NCI-H345 treated with DMSO at 0.1 percent for 48 hours (cell line): ENCODE data around the gene SNAP29.

ENCODE experiments used
- DNase-seq: peaks from one replicate; lab custom pipeline; 2025; ENCODE audit not compliant: unreplicated experiment; lab: John Stamatoyannopoulos, UW

The SNAP29 gene

GRCh38 chr22:20865875-20866445 is 7.2 kb downstream of the SNAP29 start:
- no peak for DNase-seq

DNA sequence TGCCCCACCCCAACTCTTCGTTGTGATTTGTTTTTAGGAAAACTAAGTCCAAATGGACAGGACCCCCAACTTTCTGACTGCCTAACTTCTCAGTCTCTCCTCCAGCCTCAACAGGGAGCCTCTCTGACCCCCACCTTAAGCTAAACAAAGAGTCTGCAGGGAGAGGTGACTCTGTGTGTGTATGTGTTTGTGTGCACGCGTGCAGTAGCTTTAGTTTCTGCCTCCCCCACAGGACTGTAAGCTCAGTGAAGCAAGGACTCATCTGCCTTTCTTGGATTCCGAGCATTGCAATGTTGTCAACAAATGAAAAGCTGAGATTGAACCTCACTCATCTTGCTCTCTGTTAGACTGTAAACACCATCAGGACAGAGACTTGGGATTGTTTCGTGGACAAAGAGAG is 7.9 kb downstream of the SNAP29 start:
- DNase-seq = no peak

- DNase-seq = no peak
Observed at GRCh38 chr22:20867179-20868024, 8.6 kb downstream of the SNAP29 start.

- DNase-seq = no peak
Observed at GRCh38 chr22:20868025-20868962, 9.5 kb downstream of the SNAP29 start.

DNA sequence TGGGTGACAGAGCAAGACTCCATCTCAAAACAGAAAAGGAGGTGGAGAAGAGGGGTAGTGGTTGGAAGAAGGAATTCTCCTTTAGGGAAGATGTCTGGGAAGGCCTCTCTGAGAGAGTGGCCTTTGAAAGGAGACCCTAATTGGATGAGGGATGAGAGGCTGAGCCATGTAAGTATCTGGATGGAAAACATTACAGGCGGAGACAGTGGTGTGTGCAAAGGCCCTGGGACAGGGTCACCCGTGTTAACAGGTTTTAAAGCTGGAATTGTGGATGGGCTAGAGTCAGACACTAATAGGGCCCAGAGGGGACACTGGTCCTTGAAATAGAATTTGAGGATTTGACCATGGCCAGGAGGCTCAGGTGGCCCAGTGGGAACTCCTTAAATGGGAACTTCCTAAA is 10.4 kb downstream of the SNAP29 start:
- no peak for DNase-seq

DNA sequence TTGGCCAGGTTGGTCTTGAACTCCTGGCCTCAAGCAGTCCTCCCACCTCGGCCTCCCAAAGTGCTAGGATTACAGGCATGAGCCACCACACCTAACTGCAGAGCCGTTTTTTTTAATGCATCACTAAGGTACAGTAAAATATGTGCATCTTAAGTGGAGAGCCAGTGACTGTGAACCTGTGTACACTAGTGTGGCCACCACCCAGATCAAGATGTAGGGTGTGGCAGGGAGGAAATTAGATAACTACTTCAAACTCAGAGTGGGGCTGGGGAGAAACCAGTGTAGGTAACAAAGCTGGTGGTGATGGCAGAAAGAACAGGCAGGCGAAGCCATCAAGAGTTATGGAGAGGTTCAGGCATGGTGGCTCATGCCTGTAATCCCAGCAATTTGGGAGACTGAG is 14.4 kb downstream of the SNAP29 start:
- no peak for DNase-seq

DNA sequence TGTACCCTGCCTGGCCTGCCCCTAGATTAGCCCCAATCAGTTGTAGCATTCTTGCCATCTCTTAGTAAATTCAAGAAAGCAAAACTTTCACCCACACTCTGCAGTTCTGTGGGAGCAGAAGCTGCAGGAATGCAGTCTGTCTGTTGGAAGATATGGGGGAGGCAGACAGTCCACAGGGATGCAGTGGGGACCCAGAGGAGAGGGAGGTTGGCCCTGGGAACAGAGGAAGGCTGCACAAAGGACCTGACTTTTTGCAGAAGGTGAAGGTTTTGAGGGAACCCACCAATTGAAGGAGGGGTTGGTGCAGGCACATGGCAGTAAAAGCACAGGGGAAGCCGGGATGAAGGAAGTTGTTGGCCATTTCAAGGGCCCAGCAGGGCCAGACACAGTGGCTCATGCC is 16.5 kb downstream of the SNAP29 start:
- DNase-seq = no peak

DNA sequence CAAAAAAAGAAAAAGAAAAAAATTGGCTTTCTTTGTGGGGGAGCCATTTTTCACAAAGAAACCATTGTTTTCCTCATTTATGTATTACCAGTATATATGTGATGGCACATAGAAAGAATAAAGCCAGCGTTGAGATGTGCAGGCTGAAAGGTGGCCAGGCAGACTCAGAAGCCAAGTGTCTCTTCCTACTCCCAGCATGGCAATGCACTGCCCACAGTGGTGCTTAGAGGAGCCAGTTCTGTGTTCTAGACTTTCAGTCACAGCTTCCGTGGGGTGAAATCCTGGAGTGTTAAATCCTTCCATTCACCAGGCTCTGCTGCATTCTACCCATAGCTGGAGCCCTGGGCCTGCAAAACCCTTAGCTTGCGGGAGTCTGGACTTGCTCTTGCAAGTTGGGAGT is 18.9 kb downstream of the SNAP29 start:
- no peak for DNase-seq

GRCh38 chr22:20881231-20881630 is 22.4 kb downstream of the SNAP29 start:
- no peak for DNase-seq

GRCh38 chr22:20881869-20882815 is 23.3 kb downstream of the SNAP29 start:
- no peak for DNase-seq

GRCh38 chr22:20882855-20883254 is 24.0 kb downstream of the SNAP29 start:
- no peak for DNase-seq

DNA sequence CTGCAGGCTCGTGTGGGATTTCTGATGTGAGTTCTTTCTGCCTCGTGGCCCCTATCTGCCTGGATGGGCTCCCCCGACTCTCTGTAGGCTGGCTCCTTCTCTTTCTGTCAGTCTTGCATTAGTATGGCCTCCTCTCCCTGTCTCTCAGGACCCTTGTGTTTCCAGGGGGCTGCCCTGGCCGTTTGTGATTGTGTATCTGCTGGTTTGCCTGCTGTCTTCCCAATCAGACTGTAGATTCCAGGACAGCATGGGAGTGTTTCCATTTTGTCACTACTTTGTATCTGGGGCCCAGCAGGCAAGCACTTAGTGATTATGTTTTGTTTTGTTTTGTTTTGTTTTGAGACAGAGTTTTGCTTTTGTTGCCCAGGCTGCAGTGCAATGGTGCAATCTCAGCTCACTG is 25.6 kb downstream of the SNAP29 start:
- no peak for DNase-seq

- DNase-seq = no peak
Observed at GRCh38 chr22:20885017-20885556, 26.3 kb downstream of the SNAP29 start.

DNA sequence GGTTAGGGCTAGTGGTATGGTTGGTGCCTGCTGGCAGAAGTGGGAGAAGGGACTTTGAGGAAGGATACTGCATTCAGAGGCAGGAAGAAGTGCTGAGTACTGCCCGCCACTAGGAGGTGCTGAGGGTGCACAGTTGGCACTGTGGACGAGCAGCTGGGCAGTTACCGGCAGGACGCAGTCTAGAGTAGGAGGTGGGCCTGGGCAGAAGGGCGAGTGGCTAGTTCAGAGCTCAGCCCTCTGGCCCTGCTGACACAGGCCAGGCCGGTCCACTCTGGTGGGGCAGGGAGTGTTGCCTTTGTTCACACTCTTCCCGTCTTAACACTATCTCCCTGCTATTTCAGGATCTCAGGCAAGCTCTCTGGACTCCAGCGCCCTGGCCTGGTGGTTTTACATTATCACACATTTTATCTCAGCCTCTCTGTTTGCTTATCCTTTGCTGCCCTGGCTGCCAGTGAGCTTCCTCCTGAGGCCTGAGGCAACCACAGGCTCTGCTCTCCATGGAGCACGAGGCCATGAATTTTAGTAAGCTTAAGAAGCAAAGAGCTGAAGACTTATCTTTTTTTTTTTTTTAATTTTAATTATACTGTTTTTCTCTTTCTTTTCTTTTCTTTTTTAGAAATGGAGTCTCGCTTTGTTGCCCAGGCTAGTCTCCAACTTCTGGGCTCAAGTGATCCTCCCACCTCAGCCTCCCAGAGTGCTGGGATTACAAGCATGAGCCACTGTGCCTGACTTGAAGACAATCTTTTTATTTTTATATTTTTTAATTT is 26.9 kb downstream of the SNAP29 start:
- peak; percentile 0 for DNase-seq

DNA sequence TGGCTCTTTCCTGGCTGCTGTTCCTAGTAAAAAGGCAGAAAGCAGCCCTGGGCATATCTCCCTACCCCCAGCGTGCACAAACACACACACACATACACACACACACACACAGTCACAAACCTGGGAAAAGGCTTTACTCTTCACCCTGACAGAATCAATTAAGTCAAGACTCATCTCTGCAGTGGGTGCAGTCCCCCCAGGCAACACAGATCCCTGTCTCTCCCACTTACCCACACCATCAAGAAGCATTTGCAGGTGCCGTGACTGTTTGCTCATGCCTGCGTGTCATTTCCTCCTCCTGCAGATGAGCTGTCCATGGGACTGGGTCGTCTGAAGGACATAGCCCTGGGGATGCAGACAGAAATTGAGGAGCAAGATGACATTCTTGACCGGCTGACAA is 28.6 kb downstream of the SNAP29 start:
- no peak for DNase-seq

DNA sequence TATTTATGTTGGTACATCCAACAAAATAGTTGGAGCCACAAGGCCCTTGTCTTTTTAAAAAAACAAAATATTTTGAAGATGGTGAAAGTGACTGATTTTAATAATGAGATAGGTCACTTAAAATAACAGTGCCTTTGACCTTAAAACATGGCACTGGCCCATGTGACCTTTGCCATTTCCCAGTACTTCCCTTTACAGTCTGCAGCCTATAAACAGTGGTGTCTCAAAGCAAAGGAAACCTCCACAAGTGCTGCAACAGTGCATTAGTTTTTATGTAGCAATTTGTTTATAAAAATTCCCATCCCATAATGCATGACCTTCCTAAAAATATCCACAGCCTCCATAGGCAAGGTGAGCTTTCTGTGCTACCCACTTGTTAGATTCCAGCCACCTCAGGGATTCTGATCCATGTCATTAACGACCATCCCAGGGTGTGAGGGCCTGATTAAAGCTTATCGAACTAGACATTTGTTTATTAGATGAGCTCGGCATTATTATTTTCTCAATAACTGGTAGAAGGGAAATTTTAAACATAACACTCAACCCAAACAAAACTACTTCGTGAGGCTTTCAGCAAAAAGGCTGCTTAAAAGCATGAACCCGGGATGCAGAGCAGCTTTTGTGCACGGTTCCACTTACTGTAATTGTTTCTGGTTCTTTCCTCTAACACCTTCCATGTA is 30.4 kb downstream of the SNAP29 start:
- no peak for DNase-seq

- DNase-seq = no peak
Observed at GRCh38 chr22:20889904-20890540, 31.2 kb downstream of the SNAP29 start.

GRCh38 chr22:20890975-20891374 is 32.2 kb downstream of the SNAP29 start:
- DNase-seq = no peak
